K562 (cell line): Measurements from ENCODE around the gene ANKRD10. TPM values are rescaled to one million over a fixed set of nuclear protein-coding genes. Genes with fewer than 3 reads are reported as not detected.

Source experiments
- ATF7 ChIP-seq: fragments of 450-650 bp; IDR thresholded peaks from 2 replicates; pipeline ENCODE4 v1.7.1; 2014; ENCODE audit warnings: mild to moderate bottlenecking, moderate library complexity
- E2F1 ChIP-seq: sonication (generic); formaldehyde crosslinking; IDR thresholded peaks from 2 replicates; pipeline ENCODE4 v1.8.1; 2023; ENCODE audit warnings: mild to moderate bottlenecking, missing genetic modification reagents, moderate library complexity
- EWSR1 ChIP-seq: fragments of 450-650 bp; IDR thresholded peaks from 2 replicates; pipeline ENCODE4 v1.6.1; 2018; ENCODE audit warnings: borderline replicate concordance, mild to moderate bottlenecking, low read depth, moderate library complexity; ENCODE audit not compliant: partially characterized antibody
- GATA2 ChIP-seq: sonication (generic); formaldehyde crosslinking; IDR thresholded peaks from 2 replicates; pipeline ENCODE4 v1.4.0; 2020; ENCODE audit warnings: mild to moderate bottlenecking, missing genetic modification reagents
- HLTF ChIP-seq: fragments of 450-650 bp; IDR thresholded peaks from 2 replicates; pipeline ENCODE4 v1.6.1; 2016
- HNRNPK ChIP-seq: fragments of 200-400 bp; formaldehyde crosslinking; IDR thresholded peaks from one replicate; pipeline ENCODE4 v1.6.1; 2018; ENCODE audit warnings: mild to moderate bottlenecking, low read depth, low read length; ENCODE audit not compliant: poor library complexity, severe bottlenecking
- LARP7 ChIP-seq: fragments of 450-650 bp; IDR thresholded peaks from 2 replicates; pipeline ENCODE4 v1.6.1; 2016
- LEF1 ChIP-seq: fragments of 450-650 bp; IDR thresholded peaks from 2 replicates; pipeline ENCODE4 v1.6.1; 2016; ENCODE audit warnings: mild to moderate bottlenecking
- NRF1 ChIP-seq, 2 experiments: fragments of 450-650 bp; IDR thresholded peaks in 1 of 2; conservative IDR thresholded peaks in 1 of 2; 2 replicates each; pipeline ENCODE4 v1.6.1; 2014; ENCODE audit warnings: mild to moderate bottlenecking in 2 of 2
- PYGO2 ChIP-seq: fragments of 450-650 bp; IDR thresholded peaks from 2 replicates; pipeline ENCODE4 v1.6.1; 2016; ENCODE audit warnings: mild to moderate bottlenecking, missing genetic modification characterization, moderate library complexity, missing compliant biosample characterization
- RAD51 ChIP-seq: fragments of 450-650 bp; IDR thresholded peaks from 2 replicates; pipeline ENCODE4 v1.7.1; 2016; ENCODE audit warnings: low read depth, mild to moderate bottlenecking, borderline replicate concordance
- RBM25 ChIP-seq: fragments of 200-400 bp; formaldehyde crosslinking; IDR thresholded peaks from 2 replicates; pipeline ENCODE4 v1.6.1; 2018; ENCODE audit warnings: low read length, low read depth, moderate library complexity; ENCODE audit not compliant: severe bottlenecking
- ZNF354B ChIP-seq: fragments of 250-450 bp; sonication (Bioruptor Pico); IDR thresholded peaks from 2 replicates; pipeline ENCODE4 v1.4.0; 2020
- ZNF384 ChIP-seq: IDR thresholded peaks from 2 replicates; pipeline ENCODE4 v1.6.1; 2012; ENCODE audit warnings: low read depth, low read length, improper control_type of control experiment
- ZNF41 ChIP-seq: fragments of 250-450 bp; sonication (Bioruptor Pico); conservative IDR thresholded peaks from 2 replicates; pipeline ENCODE4 v1.4.0; 2020; ENCODE audit warnings: mild to moderate bottlenecking
- ZNF431 ChIP-seq: sonication (generic); formaldehyde crosslinking; IDR thresholded peaks from 2 replicates; pipeline ENCODE4 v1.8.0; 2022; ENCODE audit warnings: mild to moderate bottlenecking, missing genetic modification reagents
- ZNF436 ChIP-seq: fragments of 250-450, 450-650 bp; sonication (Bioruptor Pico); formaldehyde crosslinking; IDR thresholded peaks from 2 replicates; pipeline ENCODE4 v1.7.0; 2020; ENCODE audit warnings: mild to moderate bottlenecking
- polyA plus RNA-seq, 8 experiments: library from polyadenylated mRNA; depleted of rRNA in 4 of 8; stranded (reverse) in 5 of 8; unstranded in 3 of 8; fragments of >200 nt; fragmentation: Nextera tagmentation in 2 of 8; fragmentation: Illumina TruSeq in 1 of 8; extraction: Ambion mirVana in 2 of 8; extraction: Trizol in 1 of 8; gene quantifications; 2 replicates each; pipeline versions ENCODE4 v1.2.1 to v1.2.3, GENCODE V29; 2011 to 2014; ENCODE audit warnings: inconsistent platforms in 1 of 8, missing spikeins in 1 of 8
- total RNA-seq, 7 experiments: library from RNA; depleted of rRNA in 6 of 7; stranded (reverse); fragments of >200 nt in 6 of 7; fragmentation: Illumina TruSeq in 2 of 7; extraction: Trizol in 2 of 7; gene quantifications; 2 replicates each; pipeline versions ENCODE4 v1.2.1 to v1.2.3, GENCODE V29; 2011 to 2021; ENCODE audit warnings: low replicate concordance in 1 of 7
- TF ChIP-seq, protein P1 (sequence below): sonication (generic); formaldehyde crosslinking; IDR thresholded peaks from 2 replicates; pipeline ENCODE4 v1.9.0; 2022; ENCODE audit warnings: mild to moderate bottlenecking, missing genetic modification reagents
- TF ChIP-seq, protein P2 (sequence below): fragments of 250-450 bp; sonication (Bioruptor Pico); IDR thresholded peaks from 2 replicates; pipeline ENCODE4 v1.8.0; 2021; ENCODE audit warnings: moderate library complexity, mild to moderate bottlenecking, inconsistent platforms
- TF ChIP-seq, protein P3 (sequence below): fragments of 450-650 bp; IDR thresholded peaks from 2 replicates; pipeline ENCODE4 v1.6.1; 2018; ENCODE audit not compliant: partially characterized antibody

ANKRD10 gene
- total and polyA plus RNA-seq, 9 of the 15 experiments (the other 6 are each of a cell fraction or from before 2014, with no cell fraction given), result 21.7 to 183 (median 45.0) TPM

DNA sequence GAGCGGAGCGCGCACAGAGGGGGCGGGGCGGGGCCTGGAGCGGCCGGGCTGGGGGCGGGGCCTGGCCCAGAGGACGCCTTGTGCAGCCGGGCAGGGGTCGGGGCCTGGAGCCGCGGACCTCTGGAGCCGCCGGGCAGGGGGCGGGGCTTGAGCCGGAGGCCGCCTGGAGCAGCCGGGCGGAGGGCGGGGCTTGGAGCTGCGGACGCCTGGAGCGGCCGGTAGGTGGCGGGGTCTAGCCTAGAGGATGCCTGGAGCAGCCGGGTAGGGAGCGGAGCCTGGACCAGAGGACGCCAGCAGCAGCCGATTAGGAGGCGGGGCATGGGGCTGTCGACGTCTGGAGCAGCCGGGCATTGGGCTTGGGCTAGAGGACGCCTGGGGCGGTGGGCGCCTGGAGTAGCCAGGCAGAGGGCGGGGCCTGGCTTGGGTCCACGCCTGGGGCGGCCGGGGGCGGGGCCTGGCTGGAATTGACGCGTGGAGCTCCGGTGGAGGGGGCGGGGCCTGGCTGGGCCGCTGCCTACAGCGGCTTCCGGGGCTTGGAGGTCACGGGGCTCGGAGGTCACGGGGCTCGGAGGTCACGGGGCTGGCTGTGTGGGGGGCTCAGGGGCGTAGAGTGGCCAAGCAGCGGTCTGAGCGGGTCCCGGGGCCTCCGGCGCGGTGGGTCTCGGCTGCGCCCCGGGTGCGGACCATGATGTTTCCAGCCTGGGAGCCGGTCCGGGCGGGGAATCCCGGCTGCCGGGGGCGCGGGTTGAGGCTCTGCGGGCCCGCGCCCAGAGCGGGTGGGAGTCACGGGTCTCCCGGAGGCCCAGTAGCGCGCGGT is at the start of gene ANKRD10 (continued):
- TF ChIP-seq PYGO2 (tag) (no peak), ZNF384 (no peak), HNRNPK (no peak), E2F1 (CRISPR knock-in tag) (no peak), HLTF (no peak), ZNF436 (CRISPR knock-in tag) (no peak), LARP7 (no peak), NRF1 (conservative IDR thresholded peaks at IDR 0.05 in 1 of 2, IDR thresholded peaks at IDR 0.05 in 1 of 2) (peak; percentile 17 to 20; a peak in 1 of 4 replicates), RAD51 (peak; percentile 53; the same call in 1 of the 2 replicates), ATF7 (no peak), RBM25 (no peak), ZNF354B (no peak), ZNF431 (CRISPR knock-in tag) (no peak), EWSR1 (no peak), GATA2 (no peak), ZNF41 (no peak), LEF1 (no peak)
- TF ChIP-seq, protein P1, sequence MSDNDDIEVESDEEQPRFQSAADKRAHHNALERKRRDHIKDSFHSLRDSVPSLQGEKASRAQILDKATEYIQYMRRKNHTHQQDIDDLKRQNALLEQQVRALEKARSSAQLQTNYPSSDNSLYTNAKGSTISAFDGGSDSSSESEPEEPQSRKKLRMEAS (CRISPR knock-in tag), result no peak; the same call in 1 of the 2 replicates
- TF ChIP-seq, protein P2, sequence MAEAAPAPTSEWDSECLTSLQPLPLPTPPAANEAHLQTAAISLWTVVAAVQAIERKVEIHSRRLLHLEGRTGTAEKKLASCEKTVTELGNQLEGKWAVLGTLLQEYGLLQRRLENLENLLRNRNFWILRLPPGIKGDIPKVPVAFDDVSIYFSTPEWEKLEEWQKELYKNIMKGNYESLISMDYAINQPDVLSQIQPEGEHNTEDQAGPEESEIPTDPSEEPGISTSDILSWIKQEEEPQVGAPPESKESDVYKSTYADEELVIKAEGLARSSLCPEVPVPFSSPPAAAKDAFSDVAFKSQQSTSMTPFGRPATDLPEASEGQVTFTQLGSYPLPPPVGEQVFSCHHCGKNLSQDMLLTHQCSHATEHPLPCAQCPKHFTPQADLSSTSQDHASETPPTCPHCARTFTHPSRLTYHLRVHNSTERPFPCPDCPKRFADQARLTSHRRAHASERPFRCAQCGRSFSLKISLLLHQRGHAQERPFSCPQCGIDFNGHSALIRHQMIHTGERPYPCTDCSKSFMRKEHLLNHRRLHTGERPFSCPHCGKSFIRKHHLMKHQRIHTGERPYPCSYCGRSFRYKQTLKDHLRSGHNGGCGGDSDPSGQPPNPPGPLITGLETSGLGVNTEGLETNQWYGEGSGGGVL (CRISPR knock-in tag), result no peak
- TF ChIP-seq, protein P3, sequence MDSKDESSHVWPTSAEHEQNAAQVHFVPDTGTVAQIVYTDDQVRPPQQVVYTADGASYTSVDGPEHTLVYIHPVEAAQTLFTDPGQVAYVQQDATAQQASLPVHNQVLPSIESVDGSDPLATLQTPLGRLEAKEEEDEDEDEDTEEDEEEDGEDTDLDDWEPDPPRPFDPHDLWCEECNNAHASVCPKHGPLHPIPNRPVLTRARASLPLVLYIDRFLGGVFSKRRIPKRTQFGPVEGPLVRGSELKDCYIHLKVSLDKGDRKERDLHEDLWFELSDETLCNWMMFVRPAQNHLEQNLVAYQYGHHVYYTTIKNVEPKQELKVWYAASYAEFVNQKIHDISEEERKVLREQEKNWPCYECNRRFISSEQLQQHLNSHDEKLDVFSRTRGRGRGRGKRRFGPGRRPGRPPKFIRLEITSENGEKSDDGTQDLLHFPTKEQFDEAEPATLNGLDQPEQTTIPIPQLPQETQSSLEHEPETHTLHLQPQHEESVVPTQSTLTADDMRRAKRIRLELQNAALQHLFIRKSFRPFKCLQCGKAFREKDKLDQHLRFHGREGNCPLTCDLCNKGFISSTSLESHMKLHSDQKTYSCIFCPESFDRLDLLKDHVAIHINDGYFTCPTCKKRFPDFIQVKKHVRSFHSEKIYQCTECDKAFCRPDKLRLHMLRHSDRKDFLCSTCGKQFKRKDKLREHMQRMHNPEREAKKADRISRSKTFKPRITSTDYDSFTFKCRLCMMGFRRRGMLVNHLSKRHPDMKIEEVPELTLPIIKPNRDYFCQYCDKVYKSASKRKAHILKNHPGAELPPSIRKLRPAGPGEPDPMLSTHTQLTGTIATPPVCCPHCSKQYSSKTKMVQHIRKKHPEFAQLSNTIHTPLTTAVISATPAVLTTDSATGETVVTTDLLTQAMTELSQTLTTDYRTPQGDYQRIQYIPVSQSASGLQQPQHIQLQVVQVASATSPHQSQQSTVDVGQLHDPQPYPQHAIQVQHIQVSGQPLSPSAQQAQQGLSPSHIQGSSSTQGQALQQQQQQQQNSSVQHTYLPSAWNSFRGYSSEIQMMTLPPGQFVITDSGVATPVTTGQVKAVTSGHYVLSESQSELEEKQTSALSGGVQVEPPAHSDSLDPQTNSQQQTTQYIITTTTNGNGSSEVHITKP, result no peak
